ENCODE measurements around the gene GPR22. TPM values are rescaled to one million over a fixed set of nuclear protein-coding genes. Genes with fewer than 3 reads are reported as not detected.

The GPR22 gene
- total RNA-seq, 6 donors from 2014 or later: not detected

DNA sequence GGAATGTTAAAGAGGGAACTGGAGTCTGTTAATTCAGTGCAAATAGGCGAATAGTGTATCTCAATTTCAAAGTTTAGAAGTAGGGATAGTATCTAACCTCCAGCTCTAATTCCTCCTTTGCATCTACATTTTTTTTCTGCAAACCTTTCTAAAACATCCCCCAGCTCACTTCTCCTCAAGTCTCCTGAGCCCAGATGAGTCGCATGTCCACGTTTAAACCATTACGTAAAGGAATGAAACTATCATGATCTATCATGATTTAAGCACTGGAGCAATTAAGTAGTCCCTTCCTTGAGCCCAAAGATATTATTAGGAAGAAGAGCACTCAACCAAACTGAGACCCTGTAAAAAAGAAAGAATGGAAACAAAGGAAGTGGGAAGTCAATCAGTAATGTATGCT is 29.9 kb downstream of the GPR22 start:
- Histone ChIP-seq H3K9me3 (no peaks in the 10 kb centered on the region), H3K4me1 (no peaks in the 10 kb centered on the region), H3K27me3 (no peaks in the 10 kb centered on the region), H3K4me3 (no peak overlapping the region), H3K36me3 (no peaks in the 10 kb centered on the region), H3K27ac (no peak overlapping the region)
- ATAC-seq (ENCODE audit: low FRiP score in 2 of 2) (no peak), DNase-seq (no peak)
- TF ChIP-seq, protein P1, sequence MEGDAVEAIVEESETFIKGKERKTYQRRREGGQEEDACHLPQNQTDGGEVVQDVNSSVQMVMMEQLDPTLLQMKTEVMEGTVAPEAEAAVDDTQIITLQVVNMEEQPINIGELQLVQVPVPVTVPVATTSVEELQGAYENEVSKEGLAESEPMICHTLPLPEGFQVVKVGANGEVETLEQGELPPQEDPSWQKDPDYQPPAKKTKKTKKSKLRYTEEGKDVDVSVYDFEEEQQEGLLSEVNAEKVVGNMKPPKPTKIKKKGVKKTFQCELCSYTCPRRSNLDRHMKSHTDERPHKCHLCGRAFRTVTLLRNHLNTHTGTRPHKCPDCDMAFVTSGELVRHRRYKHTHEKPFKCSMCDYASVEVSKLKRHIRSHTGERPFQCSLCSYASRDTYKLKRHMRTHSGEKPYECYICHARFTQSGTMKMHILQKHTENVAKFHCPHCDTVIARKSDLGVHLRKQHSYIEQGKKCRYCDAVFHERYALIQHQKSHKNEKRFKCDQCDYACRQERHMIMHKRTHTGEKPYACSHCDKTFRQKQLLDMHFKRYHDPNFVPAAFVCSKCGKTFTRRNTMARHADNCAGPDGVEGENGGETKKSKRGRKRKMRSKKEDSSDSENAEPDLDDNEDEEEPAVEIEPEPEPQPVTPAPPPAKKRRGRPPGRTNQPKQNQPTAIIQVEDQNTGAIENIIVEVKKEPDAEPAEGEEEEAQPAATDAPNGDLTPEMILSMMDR (IDR thresholded peaks at IDR 0.05): no peak
- TF ChIP-seq POLR2AphosphoS5 (IDR thresholded peaks at IDR 0.05): no peak
- 88 to 93% methylated on average over 4 of the region's 4 CpGs for WGBS, 2 donors

DNA sequence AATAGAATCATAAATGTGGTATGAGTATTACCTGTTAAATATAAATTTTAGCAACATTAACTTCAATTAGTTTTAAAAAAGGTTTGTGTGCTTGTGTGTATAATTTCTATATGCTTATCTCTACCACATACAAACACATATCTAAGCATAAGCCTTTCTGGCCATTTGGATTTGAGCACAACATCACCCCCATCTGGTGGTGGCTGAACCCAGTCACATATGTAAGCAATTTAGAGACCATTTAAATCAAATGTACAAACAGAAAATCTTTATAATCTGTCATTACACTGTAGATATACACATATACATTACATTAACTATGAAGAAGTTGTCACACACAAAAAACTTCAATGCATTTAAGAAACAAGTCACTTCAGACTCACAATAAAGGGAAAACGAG is 31.7 kb downstream of the GPR22 start:
- Histone ChIP-seq H3K4me3 (no peak overlapping the region), H3K27ac (no peak overlapping the region), H3K36me3 (no peaks in the 10 kb centered on the region), H3K9me3 (no peaks in the 10 kb centered on the region), H3K27me3 (no peaks in the 10 kb centered on the region), H3K4me1 (peaks cover under 1 to 7% (median 4%) of the 10 kb centered on the region in 4 donors)
- 58 to 62% methylated on average over 1 of the region's 1 CpG for WGBS, 2 donors
- DNase-seq: no peak
- ATAC-seq (ENCODE audit: low FRiP score in 2 of 2): no peak
- TF ChIP-seq POLR2A (IDR thresholded peaks at IDR 0.05) (no peak), POLR2AphosphoS5 (IDR thresholded peaks at IDR 0.05) (no peak), EP300 (IDR thresholded peaks at IDR 0.05) (no peak)
- TF ChIP-seq, protein P1 (IDR thresholded peaks at IDR 0.05): no peak

GRCh38 chr7:107502154-107502553 is 32.3 kb downstream of the GPR22 start:
- H3K4me1 ChIP-seq: peaks cover 5 to 12% (median 7%) of the 10 kb centered on the region in 4 donors
- no peak overlapping the region for H3K4me3 ChIP-seq
- no peaks in the 10 kb centered on the region for H3K36me3 ChIP-seq
- TF ChIP-seq, protein P1 (IDR thresholded peaks at IDR 0.05): no peak
- TF ChIP-seq POLR2AphosphoS5 (IDR thresholded peaks at IDR 0.05): no peak
- no peak for TF ChIP-seq EP300 (IDR thresholded peaks at IDR 0.05)
- TF ChIP-seq POLR2A (IDR thresholded peaks at IDR 0.05): no peak
- H3K27me3 ChIP-seq: no peaks in the 10 kb centered on the region
- WGBS, 2 donors: 88 to 93% methylated on average over 3 of the region's 3 CpGs
- no peak overlapping the region for H3K27ac ChIP-seq
- H3K9me3 ChIP-seq: no peaks in the 10 kb centered on the region
- ATAC-seq (ENCODE audit: low FRiP score in 2 of 2): no peak
- DNase-seq: no peak

- Histone ChIP-seq H3K4me1 (peaks cover 5 to 12% (median 7%) of the 10 kb centered on the region in 4 donors), H3K9me3 (no peaks in the 10 kb centered on the region), H3K27me3 (no peaks in the 10 kb centered on the region), H3K36me3 (no peaks in the 10 kb centered on the region), H3K4me3 (no peak overlapping the region), H3K27ac (no peak overlapping the region)
- no peak for TF ChIP-seq EP300 (IDR thresholded peaks at IDR 0.05)
- TF ChIP-seq POLR2AphosphoS5 (IDR thresholded peaks at IDR 0.05): no peak
- TF ChIP-seq POLR2A (IDR thresholded peaks at IDR 0.05): no peak
- TF ChIP-seq, protein P1 (IDR thresholded peaks at IDR 0.05): no peak
- 92 to 96% methylated on average over 2 of the region's 2 CpGs for WGBS, 2 donors
- DNase-seq (no peak), ATAC-seq (ENCODE audit: low FRiP score in 2 of 2) (no peak)
Observed at GRCh38 chr7:107502797-107503196, 32.9 kb downstream of the GPR22 start.

DNA sequence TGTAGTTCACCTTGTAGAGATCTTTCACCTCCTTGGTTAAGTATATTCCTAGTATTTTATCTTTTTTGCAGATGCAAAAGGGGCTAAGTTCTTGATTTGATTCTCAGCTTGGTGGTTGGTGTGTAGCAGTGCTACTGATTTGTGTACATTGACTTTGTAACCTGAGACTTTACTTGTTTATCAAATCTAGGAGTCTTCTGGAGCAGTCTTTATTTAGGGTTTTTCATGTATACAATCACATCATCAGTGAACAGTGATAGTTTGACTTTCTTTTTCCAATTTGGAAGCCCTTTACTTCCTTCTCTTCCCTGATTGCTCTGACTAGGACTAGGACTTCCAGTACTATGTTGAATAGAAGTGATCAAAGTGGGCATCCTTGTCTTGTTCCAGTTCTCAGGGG is 33.8 kb downstream of the GPR22 start:
- DNase-seq: no peak
- Histone ChIP-seq H3K4me1 (peaks cover 5 to 12% (median 7%) of the 10 kb centered on the region in 4 donors), H3K36me3 (no peaks in the 10 kb centered on the region), H3K9me3 (no peaks in the 10 kb centered on the region), H3K27ac (no peak overlapping the region), H3K4me3 (no peak overlapping the region), H3K27me3 (no peaks in the 10 kb centered on the region)
- ATAC-seq (ENCODE audit: low FRiP score in 2 of 2): no peak
- TF ChIP-seq, protein P1 (IDR thresholded peaks at IDR 0.05): no peak
- TF ChIP-seq POLR2A (IDR thresholded peaks at IDR 0.05) (no peak), POLR2AphosphoS5 (IDR thresholded peaks at IDR 0.05) (no peak), EP300 (IDR thresholded peaks at IDR 0.05) (no peak)

Measured in upper lobe of left lung (tissue), 6 donors.